GM12878 (cell line): ENCODE results near the gene IQGAP3. TPM values are rescaled to one million over a fixed set of nuclear protein-coding genes. Genes with fewer than 3 reads are reported as not detected.

ENCODE experiments used
- ATAC-seq: fragments of 200-7000 bp; cut with Tn5 transposase; 3 replicates; pipeline ENCODE4 v1.9.1; 2020; ENCODE audit warnings: mild to moderate bottlenecking, moderate library complexity
- BruUV-seq: library from RNA; stranded (reverse); fragments of 400-500 nt; replicated peaks from 2 replicates; lab custom pipeline; 2021; lab: Mats Ljungman, UMichigan
- CTCF ChIA-PET: fragments of 300-600 bp; sonication (Branson Sonifier 250); formaldehyde crosslinking; extraction: SDS; loops from one replicate; lab custom pipeline; 2021; ENCODE audit warnings: inconsistent platforms; lab: Yijun Ruan, JAX
- POLR2A ChIA-PET: fragments of 350-600 bp; formaldehyde crosslinking; extraction: SDS; loops from one replicate; lab custom pipeline; 2021; ENCODE audit warnings: inconsistent platforms; lab: Charles Lee
- RAD21 ChIA-PET: fragments of 300-600 bp; sonication (Branson Sonifier 250); formaldehyde crosslinking; loops from one replicate; lab custom pipeline; 2023; ENCODE audit warnings: antibody characterized with exemption; ENCODE audit not compliant: unreplicated experiment; lab: Charles Lee
- SMC1A ChIA-PET: fragments of 300-600 bp; sonication (Branson Sonifier 250); formaldehyde crosslinking; loops from one replicate; lab custom pipeline; 2023; ENCODE audit not compliant: unreplicated experiment, uncharacterized antibody; lab: Charles Lee
- DNase-seq: peaks from one replicate; pipeline ENCODE4 v3.0.0-alpha.2; 2011; ENCODE audit warnings: low read depth, low spot score
- FAIRE-seq: peaks from 3 replicates; lab custom pipeline; 2011; peaks lifted over from hg19 to GRCh38; lab: Jason Lieb, UNC
- H2AFZ ChIP-seq: 2 replicates; pipeline ENCODE4 v1.6.0; 2011; ENCODE audit warnings: low read depth, low read length, control low read depth; ENCODE audit not compliant: control insufficient read depth
- H3K27ac ChIP-seq: 2 replicates; pipeline ENCODE4 v1.5.1; 2011; ENCODE audit warnings: control low read depth; ENCODE audit not compliant: control insufficient read depth, insufficient read depth
- H3K27me3 ChIP-seq, 2 experiments: replicated peaks in 1 of 2; 2 replicates each; pipeline versions ENCODE4 v1.6.0 to v1.6.1; 2011; ENCODE audit warnings: low read length in 1 of 2; ENCODE audit not compliant: control insufficient read depth in 2 of 2, insufficient read depth in 2 of 2
- H3K36me3 ChIP-seq, 2 experiments: 2 replicates each; pipeline ENCODE4 v1.5.1; 2011; ENCODE audit warnings: low read length in 1 of 2; ENCODE audit not compliant: control insufficient read depth in 2 of 2, insufficient read depth in 2 of 2
- H3K4me1 ChIP-seq: 2 replicates; pipeline ENCODE4 v1.6.1; 2011; ENCODE audit warnings: mild to moderate bottlenecking, low read length, moderate library complexity, mixed read lengths; ENCODE audit not compliant: control insufficient read depth, insufficient read depth
- H3K4me2 ChIP-seq: 2 replicates; pipeline ENCODE4 v1.6.0; 2011; ENCODE audit warnings: control low read depth; ENCODE audit not compliant: control insufficient read depth, insufficient read depth
- H3K4me3 ChIP-seq: fragments of 200-600 bp; sonication (generic); 2 replicates; pipeline ENCODE4 v1.5.1; 2016
- H3K79me2 ChIP-seq: 2 replicates; pipeline ENCODE4 v1.6.0; 2011; ENCODE audit warnings: low read length; ENCODE audit not compliant: control insufficient read depth, insufficient read depth
- H3K9ac ChIP-seq: 2 replicates; pipeline ENCODE4 v1.8.0; 2011; ENCODE audit warnings: low read length, control low read depth, mixed read lengths; ENCODE audit not compliant: control insufficient read depth, insufficient read depth
- H3K9me3 ChIP-seq: replicated peaks from 3 replicates; pipeline ENCODE4 v1.5.1; 2011; ENCODE audit warnings: mild to moderate bottlenecking, low read length; ENCODE audit not compliant: control insufficient read depth, insufficient read depth
- H4K20me1 ChIP-seq: 2 replicates; pipeline ENCODE4 v1.6.0; 2011; ENCODE audit not compliant: control insufficient read depth, insufficient read depth
- BHLHE40 ChIP-seq, 2 experiments: fragments of 450-650 bp in 1 of 2; IDR thresholded peaks; 2 replicates each; pipeline ENCODE4 v1.6.1; 2011 to 2017; ENCODE audit warnings: low read depth in 2 of 2, borderline replicate concordance in 1 of 2, improper control_type of control experiment in 1 of 2, low read length in 1 of 2, mild to moderate bottlenecking in 1 of 2
- IKZF1 ChIP-seq: fragments of 450-650 bp; conservative IDR thresholded peaks from 2 replicates; pipeline ENCODE4 v1.6.1; 2017; ENCODE audit warnings: antibody characterized with exemption, mild to moderate bottlenecking
- IRF4 ChIP-seq: IDR thresholded peaks from 2 replicates; pipeline ENCODE4 v1.6.1; 2011; ENCODE audit warnings: low read depth, low read length
- NBN ChIP-seq: fragments of 450-650 bp; IDR thresholded peaks from 2 replicates; pipeline ENCODE4 v1.6.1; 2016
- PAX5 ChIP-seq: IDR thresholded peaks from 2 replicates; pipeline ENCODE4 v1.6.1; 2011; ENCODE audit warnings: low read depth, low read length, borderline replicate concordance
- RAD21 ChIP-seq: IDR thresholded peaks from 2 replicates; pipeline ENCODE4 v1.6.1; 2011; ENCODE audit warnings: mild to moderate bottlenecking, low read depth, low read length, moderate library complexity; ENCODE audit not compliant: insufficient read depth
- RELA ChIP-seq: fragments of 450-650 bp; IDR thresholded peaks from 2 replicates; pipeline ENCODE4 v1.8.0; 2014; ENCODE audit warnings: borderline replicate concordance; ENCODE audit not compliant: partially characterized antibody
- RFX5 ChIP-seq: IDR thresholded peaks from 2 replicates; pipeline ENCODE4 v1.6.1; 2011; ENCODE audit warnings: low read depth, low read length, improper control_type of control experiment
- STAT1 ChIP-seq: fragments of 450-650 bp; conservative IDR thresholded peaks from 2 replicates; pipeline ENCODE4 v1.6.1; 2014; ENCODE audit warnings: antibody characterized with exemption, mild to moderate bottlenecking
- TARDBP ChIP-seq: IDR thresholded peaks from 2 replicates; pipeline ENCODE4 v1.6.1; 2016; ENCODE audit warnings: borderline replicate concordance
- ZNF274 ChIP-seq: IDR thresholded peaks from one replicate; pipeline ENCODE4 v1.8.0; 2011; ENCODE audit not compliant: insufficient read length, insufficient read depth
- ZNF592 ChIP-seq: fragments of 450-650 bp; IDR thresholded peaks from 2 replicates; pipeline ENCODE4 v1.6.1; 2017; ENCODE audit warnings: mild to moderate bottlenecking, moderate library complexity
- ZNF687 ChIP-seq: fragments of 450-650 bp; IDR thresholded peaks from 2 replicates; pipeline ENCODE4 v1.6.1; 2017; ENCODE audit warnings: mild to moderate bottlenecking, moderate library complexity
- whole genome bisulfite sequencing: methylation state at CpG from one replicate; pipeline ENCODE4 v1.1.6; 2016; ENCODE audit warnings: low lambda C conversion rate; ENCODE audit not compliant: insufficient replicate concordance, insufficient coverage; ENCODE audit errors: missing lambda C conversion rate; 5-methylcytosine and 5-hydroxymethylcytosine counted together
- in situ Hi-C: fragments of 300-500 bp; cut with MboI; formaldehyde crosslinking; loops from 9 replicates; pipeline ENCODE4 v1.14.3; 2018; ENCODE audit warnings: mixed read lengths
- intact Hi-C: fragments of 100-400 bp; cut with micrococcal nuclease; formaldehyde crosslinking; loops from one replicate; pipeline ENCODE4 v1.14.2; 2022; ENCODE audit not compliant: unreplicated experiment
- polyA plus RNA-seq, 11 experiments: library from polyadenylated mRNA; depleted of rRNA in 4 of 11; unstranded in 6 of 11; stranded (reverse) in 5 of 11; fragments of >200 nt; fragmentation: Nextera tagmentation in 4 of 11; fragmentation: Illumina TruSeq in 1 of 11; extraction: Ambion mirVana in 4 of 11; extraction: Trizol in 1 of 11; gene quantifications; 1 replicate in 1 of 11; 2 replicates in 10 of 11; pipeline versions ENCODE4 v1.2.1 to v1.2.3, GENCODE V29; 2011 to 2016; ENCODE audit warnings: inconsistent platforms in 2 of 11, missing spikeins in 2 of 11, low read depth in 1 of 11
- total RNA-seq, 4 experiments: library from RNA; depleted of rRNA in 3 of 4; stranded (reverse); fragments of >200 nt in 3 of 4; fragmentation: Illumina TruSeq in 1 of 4; extraction: Trizol in 1 of 4; gene quantifications; 2 replicates each; pipeline versions ENCODE4 v1.2.1 to v1.2.3, GENCODE V29; 2013 to 2021
- TF ChIP-seq, protein P1 (sequence below): fragments of 450-650 bp; IDR thresholded peaks from 2 replicates; pipeline ENCODE4 v1.6.1; 2016; ENCODE audit warnings: mild to moderate bottlenecking

The IQGAP3 gene
- total and polyA plus RNA-seq, 10 of the 15 experiments (the other 5 are each of a cell fraction or from before 2014, with no cell fraction given) = 1.1 to 10.7 (median 7.9) TPM

GRCh38 chr1:156496211-156496761 is 76.1 kb downstream of the IQGAP3 start:
- Histone ChIP-seq H3K4me2 (peak overlapping the region; percentile 94), H3K36me3 (peaks cover 2 to 7% of the 10 kb centered on the region in 2 experiments; a peak in 2 of 4 replicates), H3K4me1 (peaks cover 59% of the 10 kb centered on the region), H3K4me3 (peak overlapping the region; percentile 92), H3K79me2 (peaks cover 94% of the 10 kb centered on the region), H3K9ac (peak overlapping the region; percentile 44), H2AFZ (no peak overlapping the region), H4K20me1 (no peaks in the 10 kb centered on the region), H3K27ac (peak overlapping the region; percentile 59), H3K27me3 (no peaks in the 10 kb centered on the region), H3K9me3 (no peaks in the 10 kb centered on the region)
- FAIRE-seq (peak; percentile 18), DNase-seq (no peak), ATAC-seq (peak; percentile 8)
- SMC1A ChIA-PET = interaction anchor here (0.8 to 21.2 kb wide), 5 partner anchors 6 to 100 kb away, joined by 3 to 460 read pairs (median 5); partner anchors contain the start of gene MEF2D
- no TSS peak for BruUV-seq
- in situ Hi-C loops = no loop called here
- WGBS = 13% methylated on average over 10 of the region's 10 CpGs
- RAD21 ChIA-PET = interaction anchor here (1.7 to 4.0 kb wide), 5 partner anchors 7 to 39 kb away, joined by 5 to 41 read pairs (median 14); no protein-coding TSS in a partner anchor
- CTCF ChIA-PET = interaction anchor here (0.7 to 10.0 kb wide), 10 partner anchors 7 to 105 kb away, joined by 3 to 175 read pairs (median 4); partner anchors contain the start of genes GPATCH4 and NAXE
- POLR2A ChIA-PET = interaction anchor here (17.1 to 23.9 kb wide), 2 partner anchors 6 to 7 kb away, joined by 630 read pairs; partner anchors contain the start of gene MEF2D
- intact Hi-C loops = no loop called here
- TF ChIP-seq IKZF1 (peak; percentile 25; the same call in 1 of the 2 replicates), NBN (no peak), PAX5 (no peak), ZNF274 (no peak), BHLHE40 (IDR thresholded peaks at IDR 0.05; ENCODE audit: borderline replicate concordance in 1 of 2, low read depth in 2 of 2, low read length in 1 of 2) (no peak), ZNF592 (no peak), IRF4 (no peak), STAT1 (no peak), RELA (no peak), RAD21 (peak; percentile 14; the same call in 1 of the 2 replicates), TARDBP (no peak), RFX5 (no peak), ZNF687 (no peak)
- TF ChIP-seq, protein P1, sequence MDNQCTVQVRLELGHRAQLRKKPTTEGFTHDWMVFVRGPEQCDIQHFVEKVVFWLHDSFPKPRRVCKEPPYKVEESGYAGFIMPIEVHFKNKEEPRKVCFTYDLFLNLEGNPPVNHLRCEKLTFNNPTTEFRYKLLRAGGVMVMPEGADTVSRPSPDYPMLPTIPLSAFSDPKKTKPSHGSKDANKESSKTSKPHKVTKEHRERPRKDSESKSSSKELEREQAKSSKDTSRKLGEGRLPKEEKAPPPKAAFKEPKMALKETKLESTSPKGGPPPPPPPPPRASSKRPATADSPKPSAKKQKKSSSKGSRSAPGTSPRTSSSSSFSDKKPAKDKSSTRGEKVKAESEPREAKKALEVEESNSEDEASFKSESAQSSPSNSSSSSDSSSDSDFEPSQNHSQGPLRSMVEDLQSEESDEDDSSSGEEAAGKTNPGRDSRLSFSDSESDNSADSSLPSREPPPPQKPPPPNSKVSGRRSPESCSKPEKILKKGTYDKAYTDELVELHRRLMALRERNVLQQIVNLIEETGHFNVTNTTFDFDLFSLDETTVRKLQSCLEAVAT = no peak
